MCF 10A (cell line): ENCODE data around the gene HMOX2. TPM values are rescaled to one million over a fixed set of nuclear protein-coding genes. Genes with fewer than 3 reads are reported as not detected.

ENCODE experiments used
- BruUV-seq: library from RNA; stranded (reverse); fragments of 400-500 nt; replicated peaks from 2 replicates; lab custom pipeline; 2021; lab: Mats Ljungman, UMichigan
- CTCF ChIA-PET: fragments of 300-600 bp; sonication (Branson Sonifier 250); formaldehyde crosslinking; extraction: SDS; loops from one replicate; lab custom pipeline; 2021; ENCODE audit warnings: antibody characterized with exemption, inconsistent platforms; lab: Yijun Ruan, JAX
- POLR2A ChIA-PET: fragments of 300-600, 350-650 bp; sonication (Branson Sonifier 250); formaldehyde crosslinking; extraction: SDS; loops from one replicate; lab custom pipeline; 2020; ENCODE audit warnings: antibody characterized with exemption, inconsistent platforms; lab: Yijun Ruan, JAX
- DNase-seq: peaks from one replicate; pipeline ENCODE4 v3.0.0-alpha.2; 2018; ENCODE audit not compliant: unreplicated experiment
- H3K27ac Mint-ChIP-seq: one replicate; pipeline ENCODE4 v1.8.0; 2022; ENCODE audit warnings: mild to moderate bottlenecking, low read depth, mixed read lengths; ENCODE audit not compliant: unreplicated experiment
- H3K27me3 Mint-ChIP-seq: one replicate; pipeline ENCODE4 v1.8.0; 2022; ENCODE audit warnings: mixed read lengths; ENCODE audit not compliant: insufficient read depth, unreplicated experiment
- H3K36me3 Mint-ChIP-seq: one replicate; pipeline ENCODE4 v1.8.0; 2022; ENCODE audit warnings: mild to moderate bottlenecking, moderate library complexity, mixed read lengths; ENCODE audit not compliant: insufficient read depth, unreplicated experiment
- H3K4me1 Mint-ChIP-seq: one replicate; pipeline ENCODE4 v1.8.0; 2022; ENCODE audit warnings: mixed read lengths; ENCODE audit not compliant: insufficient read depth, unreplicated experiment
- H3K4me3 Mint-ChIP-seq: one replicate; pipeline ENCODE4 v1.8.0; 2022; ENCODE audit warnings: mild to moderate bottlenecking, moderate library complexity, mixed read lengths; ENCODE audit not compliant: unreplicated experiment
- H3K9me3 Mint-ChIP-seq: one replicate; pipeline ENCODE4 v1.8.0; 2022; ENCODE audit warnings: mixed read lengths; ENCODE audit not compliant: unreplicated experiment
- CTCF ChIP-seq: fragments of 200-600 bp; IDR thresholded peaks from one replicate; pipeline ENCODE4 v1.8.0; 2022; ENCODE audit warnings: antibody characterized with exemption, mild to moderate bottlenecking; ENCODE audit not compliant: unreplicated experiment
- intact Hi-C: fragments of 100-400 bp; cut with micrococcal nuclease; formaldehyde crosslinking; loops from 2 replicates; pipeline ENCODE4 v1.14.1; 2022
- total RNA-seq: library from RNA; stranded (reverse); gene quantifications from 2 replicates; pipeline ENCODE4 v1.2.3, GENCODE V29; 2022

The HMOX2 gene
- total RNA-seq, 1 experiment from 2014 or later, result 65.6 TPM

GRCh38 chr16:4431023-4431422 is 45.2 kb upstream of the HMOX2 start:
- H3K4me1 Mint-ChIP-seq, result peaks cover 25% of the 10 kb centered on the region
- no peaks in the 10 kb centered on the region for H3K27me3 Mint-ChIP-seq
- no peaks in the 10 kb centered on the region for H3K9me3 Mint-ChIP-seq
- H3K27ac Mint-ChIP-seq, result no peak overlapping the region
- ChIA-PET CTCF (no interaction called here), POLR2A (no interaction called here)
- no TSS peak for BruUV-seq
- peaks cover 73% of the 10 kb centered on the region for H3K36me3 Mint-ChIP-seq
- intact Hi-C loops, result no loop called here
- no peak overlapping the region for H3K4me3 Mint-ChIP-seq
- DNase-seq, result no peak
- no peak for TF ChIP-seq CTCF

GRCh38 chr16:4433228-4433627 is 43.0 kb upstream of the HMOX2 start:
- no peak for DNase-seq
- ChIA-PET POLR2A (interaction anchor here (0.6 to 0.7 kb wide), 2 partner anchors 61 to 68 kb away, joined by 3 read pairs; no protein-coding TSS in a partner anchor), CTCF (interaction anchor here (1.0 kb wide), 1 partner anchor 30 kb away, joined by 4 read pairs; no protein-coding TSS in a partner anchor)
- no TSS peak for BruUV-seq
- Mint-ChIP-seq H3K27me3 (no peaks in the 10 kb centered on the region), H3K36me3 (peaks cover 92% of the 10 kb centered on the region), H3K27ac (peak overlapping the region; percentile 39), H3K9me3 (no peaks in the 10 kb centered on the region), H3K4me3 (no peak overlapping the region), H3K4me1 (peaks cover 14% of the 10 kb centered on the region)
- intact Hi-C loops, result no loop called here
- TF ChIP-seq CTCF, result no peak

GRCh38 chr16:4433914-4434787 is 42.0 kb upstream of the HMOX2 start:
- BruUV-seq, result no TSS peak
- Mint-ChIP-seq H3K27me3 (no peaks in the 10 kb centered on the region), H3K4me3 (no peak overlapping the region), H3K9me3 (no peaks in the 10 kb centered on the region), H3K4me1 (peaks cover 14% of the 10 kb centered on the region), H3K27ac (peak overlapping the region; percentile 39), H3K36me3 (peaks cover 95% of the 10 kb centered on the region)
- intact Hi-C loops, result no loop called here
- TF ChIP-seq CTCF, result no peak
- DNase-seq, result no peak
- ChIA-PET POLR2A (interaction anchor here (0.6 to 1.8 kb wide), 3 partner anchors 8 to 60 kb away, joined by 3 to 7 read pairs (median 3); partner anchors contain the start of gene DNAJA3), CTCF (interaction anchor here (0.5 to 1.0 kb wide), 2 partner anchors 31 to 32 kb away, joined by 3 to 4 read pairs; no protein-coding TSS in a partner anchor)
